ENCODE measurements around the gene B4GALNT1. TPM values are rescaled to one million over a fixed set of nuclear protein-coding genes. Genes with fewer than 3 reads are reported as not detected.

Gene B4GALNT1
- total and polyA plus RNA-seq, 9 of the 15 experiments (the other 6 are each of a cell fraction or from before 2014, with no cell fraction given) = 1.0 to 32.2 (median 9.8) TPM

DNA sequence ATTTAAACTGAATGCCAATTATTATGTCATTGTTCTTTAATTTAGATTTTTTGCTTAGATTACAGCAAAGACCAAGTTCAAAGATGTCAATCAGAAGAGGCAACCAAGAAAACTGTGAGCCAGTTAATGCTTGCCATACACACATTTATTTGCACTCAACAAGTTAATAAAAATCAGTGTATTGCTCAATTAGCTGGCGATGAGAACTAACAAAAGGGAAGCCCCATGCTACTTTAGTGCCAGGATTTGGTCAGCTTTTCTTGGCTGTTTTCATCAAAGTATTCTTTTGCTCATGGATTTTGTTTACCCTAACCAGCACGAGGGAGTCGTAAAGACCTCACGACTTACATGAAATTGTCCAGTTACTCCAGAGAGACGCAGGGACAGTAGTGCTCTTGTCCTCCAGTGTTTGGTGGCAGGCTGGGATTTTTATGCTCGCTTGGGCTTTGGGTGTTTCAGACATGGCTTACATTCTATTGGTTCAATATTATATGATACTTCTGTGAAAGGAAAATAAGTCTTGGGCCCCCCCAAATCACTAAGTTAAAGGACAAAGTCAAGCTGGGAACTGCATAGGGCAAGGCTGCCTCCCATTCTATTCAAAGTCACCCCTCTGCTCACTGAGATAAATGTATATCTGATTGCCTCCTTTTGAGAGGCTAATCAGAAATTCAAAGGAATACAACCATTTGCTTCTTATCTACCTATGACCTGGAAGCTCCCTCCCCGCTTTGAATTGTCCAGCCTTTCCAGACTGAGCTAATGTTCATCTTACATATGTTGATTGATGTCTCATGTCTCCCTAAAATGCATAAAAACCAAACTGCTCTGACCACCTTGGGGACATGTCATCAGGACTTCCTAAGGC is 7.4 kb upstream of the B4GALNT1 start (continued):
- TF ChIP-seq, protein P1, sequence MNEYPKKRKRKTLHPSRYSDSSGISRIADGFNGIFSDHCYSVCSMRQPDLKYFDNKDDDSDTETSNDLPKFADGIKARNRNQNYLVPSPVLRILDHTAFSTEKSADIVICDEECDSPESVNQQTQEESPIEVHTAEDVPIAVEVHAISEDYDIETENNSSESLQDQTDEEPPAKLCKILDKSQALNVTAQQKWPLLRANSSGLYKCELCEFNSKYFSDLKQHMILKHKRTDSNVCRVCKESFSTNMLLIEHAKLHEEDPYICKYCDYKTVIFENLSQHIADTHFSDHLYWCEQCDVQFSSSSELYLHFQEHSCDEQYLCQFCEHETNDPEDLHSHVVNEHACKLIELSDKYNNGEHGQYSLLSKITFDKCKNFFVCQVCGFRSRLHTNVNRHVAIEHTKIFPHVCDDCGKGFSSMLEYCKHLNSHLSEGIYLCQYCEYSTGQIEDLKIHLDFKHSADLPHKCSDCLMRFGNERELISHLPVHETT (CRISPR knock-in tag; conservative IDR thresholded peaks at IDR 0.05 in 1 of 2, IDR thresholded peaks at IDR 0.05 in 1 of 2) = no peak
- TF ChIP-seq TAF9B (IDR thresholded peaks at IDR 0.05; ENCODE audit: partially characterized antibody) (no peak), RCOR1 (IDR thresholded peaks at IDR 0.05; ENCODE audit: borderline replicate concordance in 1 of 2, low read depth in 2 of 2, low read length in 2 of 2) (0 out of 4 replicates have a peak, but pooled peaks of 1 of the 2 experiments have one; percentile 12), ZSCAN29 (IDR thresholded peaks at IDR 0.05) (no peak), ZNF140 (CRISPR knock-in tag; IDR thresholded peaks at IDR 0.05) (no peak), XRCC4 (IDR thresholded peaks at IDR 0.05; ENCODE audit: extremely low read depth, insufficient read depth, insufficient read length) (no peak), BRF1 (IDR thresholded peaks at IDR 0.05; ENCODE audit: borderline replicate concordance, extremely low read depth, insufficient read length) (no peak), ZNF583 (CRISPR knock-in tag; IDR thresholded peaks at IDR 0.05) (no peak), ZBTB8A (IDR thresholded peaks at IDR 0.05; ENCODE audit: partially characterized antibody) (no peak), SMARCB1 (IDR thresholded peaks at IDR 0.05; ENCODE audit: insufficient read length, low read depth) (no peak), ZNF668 (CRISPR knock-in tag; IDR thresholded peaks at IDR 0.05) (no peak), TEAD4 (IDR thresholded peaks at IDR 0.05; ENCODE audit: low read length) (peak; percentile 21; the same call in 1 of the 2 replicates), TEAD4 (CRISPR knock-in tag; IDR thresholded peaks at IDR 0.05; ENCODE audit: borderline replicate concordance) (no peak), MCM7 (IDR thresholded peaks at IDR 0.05) (no peak), ZNF239 (CRISPR knock-in tag; IDR thresholded peaks at IDR 0.05) (no peak), BRCA1 (IDR thresholded peaks at IDR 0.05) (no peak), BRCA1 (CRISPR knock-in tag; IDR thresholded peaks at IDR 0.05) (no peak), TCF3 (CRISPR knock-in tag; IDR thresholded peaks at IDR 0.05) (peak; percentile 37; the same call in 1 of the 2 replicates), YBX1 (IDR thresholded peaks at IDR 0.05) (no peak), ARID1B (IDR thresholded peaks at IDR 0.05) (peak; percentile 67; the same call in 1 of the 2 replicates), HMG20A (CRISPR knock-in tag; conservative IDR thresholded peaks at IDR 0.05) (no peak), SMARCA4 (IDR thresholded peaks at IDR 0.05) (0 out of 2 replicates have a peak, but pooled peaks have one; percentile 26), ZBTB7A (IDR thresholded peaks at IDR 0.05; ENCODE audit: borderline replicate concordance, control insufficient read depth, low read depth, low read length) (no peak)
- TF ChIP-seq, protein P2, sequence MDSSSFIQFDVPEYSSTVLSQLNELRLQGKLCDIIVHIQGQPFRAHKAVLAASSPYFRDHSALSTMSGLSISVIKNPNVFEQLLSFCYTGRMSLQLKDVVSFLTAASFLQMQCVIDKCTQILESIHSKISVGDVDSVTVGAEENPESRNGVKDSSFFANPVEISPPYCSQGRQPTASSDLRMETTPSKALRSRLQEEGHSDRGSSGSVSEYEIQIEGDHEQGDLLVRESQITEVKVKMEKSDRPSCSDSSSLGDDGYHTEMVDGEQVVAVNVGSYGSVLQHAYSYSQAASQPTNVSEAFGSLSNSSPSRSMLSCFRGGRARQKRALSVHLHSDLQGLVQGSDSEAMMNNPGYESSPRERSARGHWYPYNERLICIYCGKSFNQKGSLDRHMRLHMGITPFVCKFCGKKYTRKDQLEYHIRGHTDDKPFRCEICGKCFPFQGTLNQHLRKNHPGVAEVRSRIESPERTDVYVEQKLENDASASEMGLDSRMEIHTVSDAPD (CRISPR knock-in tag; IDR thresholded peaks at IDR 0.05) = no peak
- TF ChIP-seq, protein P3, sequence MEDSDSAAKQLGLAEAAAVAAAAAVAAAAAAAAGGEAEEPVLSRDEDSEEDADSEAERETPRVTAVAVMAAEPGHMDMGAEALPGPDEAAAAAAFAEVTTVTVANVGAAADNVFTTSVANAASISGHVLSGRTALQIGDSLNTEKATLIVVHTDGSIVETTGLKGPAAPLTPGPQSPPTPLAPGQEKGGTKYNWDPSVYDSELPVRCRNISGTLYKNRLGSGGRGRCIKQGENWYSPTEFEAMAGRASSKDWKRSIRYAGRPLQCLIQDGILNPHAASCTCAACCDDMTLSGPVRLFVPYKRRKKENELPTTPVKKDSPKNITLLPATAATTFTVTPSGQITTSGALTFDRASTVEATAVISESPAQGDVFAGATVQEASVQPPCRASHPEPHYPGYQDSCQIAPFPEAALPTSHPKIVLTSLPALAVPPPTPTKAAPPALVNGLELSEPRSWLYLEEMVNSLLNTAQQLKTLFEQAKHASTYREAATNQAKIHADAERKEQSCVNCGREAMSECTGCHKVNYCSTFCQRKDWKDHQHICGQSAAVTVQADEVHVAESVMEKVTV (CRISPR knock-in tag; IDR thresholded peaks at IDR 0.05) = no peak
